ENCODE data around the gene STEEP1. TPM values are rescaled to one million over a fixed set of nuclear protein-coding genes. Genes with fewer than 3 reads are reported as not detected.

STEEP1 gene
- total and polyA plus RNA-seq, 2 of the 13 experiments (the other 11 are each of a cell fraction or from before 2014, with no cell fraction given), result 7.7 to 23.1 TPM

DNA sequence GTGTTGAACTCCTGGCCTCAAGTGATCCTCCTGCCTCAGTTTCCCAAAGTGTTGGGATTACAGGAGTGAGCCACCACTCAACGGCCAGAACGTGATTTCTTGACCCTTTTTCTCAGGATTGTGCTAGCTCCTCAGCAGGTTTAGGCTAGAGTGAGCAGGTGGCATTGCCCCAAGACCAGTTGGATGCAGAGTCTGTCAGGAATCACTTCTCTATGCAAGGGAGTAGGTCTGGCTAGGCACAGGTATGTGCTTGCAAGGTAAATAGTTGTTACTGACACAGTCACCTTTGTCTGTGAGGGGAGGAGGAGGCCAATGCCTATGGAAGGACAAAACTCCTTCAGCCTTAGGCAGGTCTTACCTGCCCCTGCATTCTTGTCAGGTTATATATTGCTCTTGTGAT lies 72.7 kb downstream of the STEEP1 start:
- 96% methylated on average over 2 of the region's 2 CpGs for WGBS (ENCODE audit: low lambda C conversion rate)
- FAIRE-seq (no peak), ATAC-seq (no peak), DNase-seq (ENCODE audit: low spot score) (no peak)
- Histone ChIP-seq H3K36me3 (replicated peaks in 1 of 2; ENCODE audit: control insufficient read depth in 1 of 2, insufficient read depth in 2 of 2, low read length in 2 of 2) (no peaks in the 10 kb centered on the region), H2AFZ (ENCODE audit: low read length) (no peak overlapping the region), H3K27ac (ENCODE audit: extremely low read length, insufficient read depth, low read length) (no peak overlapping the region), H3K4me3 (replicated peaks in 1 of 3; ENCODE audit: insufficient read depth in 1 of 3, low read depth in 2 of 3, low read length in 3 of 3) (no peak overlapping the region), H3K4me1 (ENCODE audit: insufficient read depth, low read length) (peaks cover 35% of the 10 kb centered on the region), H3K27me3 (ENCODE audit: control insufficient read depth in 1 of 2, insufficient read depth in 2 of 2, low read length in 2 of 2) (no peaks in the 10 kb centered on the region), H4K20me1 (ENCODE audit: insufficient read depth, low read length) (no peaks in the 10 kb centered on the region), H3K9me3 (ENCODE audit: low read length) (no peaks in the 10 kb centered on the region), H3K79me2 (ENCODE audit: insufficient read depth, low read length) (no peaks in the 10 kb centered on the region), H3K4me2 (ENCODE audit: low read depth, low read length) (no peak overlapping the region), H3K9ac (ENCODE audit: insufficient read depth, low read depth, low read length) (no peak overlapping the region)
- no TSS peak for BruUV-seq (replicated peaks)
- in situ Hi-C loops (cut with HindIII; ENCODE audit: extremely low pct_ligation_motif_present, low pct_unique_long_range_greater_than_20kb) (no loop called here), intact Hi-C loops (cut with micrococcal nuclease; ENCODE audit: unreplicated experiment) (no loop called here)
- ChIA-PET POLR2A (no interaction called here), CTCF (ENCODE audit: low intra/inter-chr PET ratio, low total read pairs) (no interaction called here)
- no peak for TF ChIP-seq EZH2 (conservative IDR thresholded peaks at IDR 0.05; ENCODE audit: low read depth, low read length)
- no peak for TF ChIP-seq ZNF333 (CRISPR knock-in tag; IDR thresholded peaks at IDR 0.05; ENCODE audit: borderline replicate concordance)
- TF ChIP-seq, protein P1, sequence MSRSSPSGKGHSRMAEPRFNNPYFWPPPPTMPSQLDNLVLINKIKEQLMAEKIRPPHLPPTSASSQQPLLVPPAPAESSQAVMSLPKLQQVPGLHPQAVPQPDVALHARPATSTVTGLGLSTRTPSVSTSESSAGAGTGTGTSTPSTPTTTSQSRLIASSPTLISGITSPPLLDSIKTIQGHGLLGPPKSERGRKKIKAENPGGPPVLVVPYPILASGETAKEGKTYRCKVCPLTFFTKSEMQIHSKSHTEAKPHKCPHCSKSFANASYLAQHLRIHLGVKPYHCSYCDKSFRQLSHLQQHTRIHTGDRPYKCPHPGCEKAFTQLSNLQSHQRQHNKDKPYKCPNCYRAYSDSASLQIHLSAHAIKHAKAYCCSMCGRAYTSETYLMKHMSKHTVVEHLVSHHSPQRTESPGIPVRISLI (CRISPR knock-in tag; IDR thresholded peaks at IDR 0.05; ENCODE audit: borderline replicate concordance), result no peak
- TF ChIP-seq ZNF7 (CRISPR knock-in tag; IDR thresholded peaks at IDR 0.05), result no peak
- no peak for TF ChIP-seq ZNF224 (CRISPR knock-in tag; IDR thresholded peaks at IDR 0.05)
- no peak for TF ChIP-seq AHR (CRISPR knock-in tag; IDR thresholded peaks at IDR 0.05)
- no peak for TF ChIP-seq CCDC6 (CRISPR knock-in tag; IDR thresholded peaks at IDR 0.05)
- TF ChIP-seq, protein P2, sequence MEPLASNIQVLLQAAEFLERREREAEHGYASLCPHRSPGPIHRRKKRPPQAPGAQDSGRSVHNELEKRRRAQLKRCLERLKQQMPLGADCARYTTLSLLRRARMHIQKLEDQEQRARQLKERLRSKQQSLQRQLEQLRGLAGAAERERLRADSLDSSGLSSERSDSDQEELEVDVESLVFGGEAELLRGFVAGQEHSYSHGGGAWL (CRISPR knock-in tag; IDR thresholded peaks at IDR 0.05), result no peak
- no peak for TF ChIP-seq MEIS1 (CRISPR knock-in tag; IDR thresholded peaks at IDR 0.05; ENCODE audit: borderline replicate concordance)
- TF ChIP-seq ZNF382 (CRISPR knock-in tag; IDR thresholded peaks at IDR 0.05; ENCODE audit: borderline replicate concordance), result no peak
- TF ChIP-seq, protein P3, sequence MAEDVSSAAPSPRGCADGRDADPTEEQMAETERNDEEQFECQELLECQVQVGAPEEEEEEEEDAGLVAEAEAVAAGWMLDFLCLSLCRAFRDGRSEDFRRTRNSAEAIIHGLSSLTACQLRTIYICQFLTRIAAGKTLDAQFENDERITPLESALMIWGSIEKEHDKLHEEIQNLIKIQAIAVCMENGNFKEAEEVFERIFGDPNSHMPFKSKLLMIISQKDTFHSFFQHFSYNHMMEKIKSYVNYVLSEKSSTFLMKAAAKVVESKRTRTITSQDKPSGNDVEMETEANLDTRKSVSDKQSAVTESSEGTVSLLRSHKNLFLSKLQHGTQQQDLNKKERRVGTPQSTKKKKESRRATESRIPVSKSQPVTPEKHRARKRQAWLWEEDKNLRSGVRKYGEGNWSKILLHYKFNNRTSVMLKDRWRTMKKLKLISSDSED (CRISPR knock-in tag; IDR thresholded peaks at IDR 0.05), result no peak
- no peak for TF ChIP-seq HOXD1 (CRISPR knock-in tag; IDR thresholded peaks at IDR 0.05)
- TF ChIP-seq ZNF572 (CRISPR knock-in tag; IDR thresholded peaks at IDR 0.05), result no peak
- no peak for TF ChIP-seq POGZ (CRISPR knock-in tag; IDR thresholded peaks at IDR 0.05)
- no peak for TF ChIP-seq ISL2 (CRISPR knock-in tag; IDR thresholded peaks at IDR 0.05)

All from HepG2 (cell line).